NCI-H2029 (cell line): Measurements from ENCODE around the gene WDR4.
"Not testable (repeated sequence)": the region's sequence is repeated elsewhere in the genome, so short reads cannot be mapped to it uniquely, and the experiment has no call there.

Source experiments
- DNase-seq: peaks from one replicate; lab custom pipeline; 2025; lab: John Stamatoyannopoulos, UW

Gene WDR4

GRCh38 chr21:42815217-42815616 lies 64.1 kb downstream of the WDR4 start:
- DNase-seq, result no peak

GRCh38 chr21:42812528-42813241 lies 66.7 kb downstream of the WDR4 start:
- DNase-seq, result not testable (repeated sequence)

- no peak for DNase-seq
Observed at GRCh38 chr21:42811960-42812359, 67.4 kb downstream of the WDR4 start.

- DNase-seq, result no peak
Observed at GRCh38 chr21:42809577-42810475, 69.5 kb downstream of the WDR4 start.

GRCh38 chr21:42809171-42809570 lies 70.2 kb downstream of the WDR4 start:
- DNase-seq, result no peak

GRCh38 chr21:42807938-42808613 lies 71.3 kb downstream of the WDR4 start:
- no peak for DNase-seq

- DNase-seq, result not testable (repeated sequence)
Observed at GRCh38 chr21:42807293-42807895, 71.9 kb downstream of the WDR4 start.

- DNase-seq, result no peak
Observed at GRCh38 chr21:42806509-42807140, 72.7 kb downstream of the WDR4 start.

GRCh38 chr21:42801616-42802015 lies 77.7 kb downstream of the WDR4 start:
- DNase-seq, result not testable (repeated sequence)

- no peak for DNase-seq
Observed at GRCh38 chr21:42799948-42800347, 79.4 kb downstream of the WDR4 start.

GRCh38 chr21:42799516-42799915 lies 79.8 kb downstream of the WDR4 start:
- DNase-seq, result no peak
